HG03432 (cell line): ENCODE results near the gene PGD.
A peak's percentile ranks its signal among the peaks of the same experiment; 100 is the strongest.
"Not testable (repeated sequence)": the region's sequence is repeated elsewhere in the genome, so short reads cannot be mapped to it uniquely, and the experiment has no call there.

Experiments used
- ATAC-seq: cut with Tn5 transposase; IDR thresholded peaks from one replicate; pipeline ENCODE4 v1.9.1; 2021; ENCODE audit warnings: mild to moderate bottlenecking, moderate library complexity; ENCODE audit not compliant: unreplicated experiment

The PGD gene

DNA sequence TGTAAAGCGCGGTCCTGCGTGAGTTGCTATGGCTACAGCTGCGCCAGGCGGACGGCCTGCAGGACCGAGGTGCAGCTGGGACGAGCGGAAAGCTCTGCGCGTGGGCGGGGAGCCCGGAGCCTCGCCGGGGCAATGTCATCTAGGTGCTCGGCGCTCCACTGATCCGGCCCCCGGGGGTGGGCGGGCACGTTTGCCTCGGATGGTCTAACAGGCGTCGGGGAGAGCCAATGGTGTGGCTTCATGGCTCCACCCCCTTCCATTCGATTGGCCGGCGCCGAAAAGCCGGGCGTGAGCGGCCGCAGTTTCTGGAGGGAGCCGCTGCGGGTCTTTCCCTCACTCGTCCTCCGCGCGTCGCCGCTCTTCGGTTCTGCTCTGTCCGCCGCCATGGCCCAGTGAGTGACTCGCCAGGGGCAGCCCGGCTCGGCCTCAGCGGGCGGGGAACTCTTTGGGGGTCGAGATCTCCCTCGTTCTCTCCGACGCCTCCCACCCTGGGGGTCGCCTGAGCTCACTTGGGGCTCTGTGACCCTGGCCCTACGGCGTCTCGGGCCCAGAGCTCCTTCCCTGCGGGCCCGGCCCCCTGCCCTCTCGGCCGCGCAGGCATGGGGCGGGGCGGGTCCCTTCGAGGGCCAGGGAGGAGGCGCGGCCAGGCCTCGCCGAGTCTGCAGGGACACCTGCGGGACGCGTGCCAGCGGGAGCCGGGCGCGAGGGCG is at the start of gene PGD:
PGD (plus strand) TSS at position 331 of the 710 bp plus-strand sequence; CDS start at position 385, 54 bp downstream.
- peak; percentile 95 for ATAC-seq

GRCh38 chr1:10353282-10353681 is 45.6 kb upstream of the PGD start:
- ATAC-seq, result no peak

DNA sequence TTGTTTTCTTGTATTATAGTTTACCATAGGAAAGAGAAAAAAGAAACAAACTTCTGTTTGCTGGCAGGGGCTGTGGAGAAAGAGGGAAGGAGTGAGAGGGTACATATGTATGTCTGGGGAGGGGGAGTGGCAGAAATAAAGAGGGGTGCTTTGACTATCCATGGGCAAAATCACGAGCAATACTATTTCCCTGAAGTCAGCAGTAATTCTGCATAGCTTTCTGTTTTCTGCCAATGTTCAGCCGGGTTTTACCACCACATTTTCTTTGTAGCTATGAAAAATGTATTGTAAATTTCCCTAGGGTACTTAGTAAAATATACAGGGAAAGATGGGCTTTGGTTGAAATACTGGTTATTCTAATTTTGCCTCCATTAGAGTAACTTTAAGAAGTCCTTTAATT is 45.2 kb upstream of the PGD start:
- no peak for ATAC-seq

DNA sequence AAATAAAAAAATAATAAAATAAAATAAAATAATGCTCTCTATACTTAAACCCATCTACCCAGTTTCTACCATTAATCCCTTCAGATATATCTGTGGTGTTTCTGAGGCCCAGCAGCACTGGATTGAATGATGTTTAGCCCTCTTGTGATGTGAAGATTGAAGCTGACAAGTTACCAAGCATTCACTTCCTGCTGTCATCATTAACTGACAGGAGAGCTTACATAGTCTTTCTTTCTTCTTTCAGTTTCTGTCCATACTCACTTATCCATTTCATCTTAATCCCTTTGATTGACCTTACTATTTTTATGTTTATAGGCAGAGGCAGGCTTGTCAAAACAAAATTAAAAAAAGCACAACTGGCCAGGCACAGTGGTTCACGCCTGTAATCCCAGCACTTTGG is 38.8 kb upstream of the PGD start:
- no peak for ATAC-seq

DNA sequence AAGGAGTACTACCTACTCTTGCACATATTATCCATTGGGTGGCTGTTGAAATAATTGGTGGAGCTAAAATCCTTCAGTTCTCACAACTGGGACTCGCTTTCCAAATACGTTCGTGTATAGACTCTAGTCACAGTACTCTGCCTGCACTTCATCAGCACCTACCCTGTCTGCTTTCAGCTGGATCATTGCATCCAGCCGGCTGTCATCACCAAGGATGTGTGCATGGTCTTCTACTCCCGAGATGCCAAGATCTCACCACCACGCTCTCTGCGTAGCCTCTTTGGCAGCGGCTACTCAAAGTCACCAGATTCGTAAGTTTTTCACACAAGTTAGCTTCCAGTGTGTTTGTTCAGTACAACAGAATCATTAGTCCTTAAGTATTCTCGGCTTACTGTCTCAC is 37.3 kb upstream of the PGD start:
- ATAC-seq, result no peak

DNA sequence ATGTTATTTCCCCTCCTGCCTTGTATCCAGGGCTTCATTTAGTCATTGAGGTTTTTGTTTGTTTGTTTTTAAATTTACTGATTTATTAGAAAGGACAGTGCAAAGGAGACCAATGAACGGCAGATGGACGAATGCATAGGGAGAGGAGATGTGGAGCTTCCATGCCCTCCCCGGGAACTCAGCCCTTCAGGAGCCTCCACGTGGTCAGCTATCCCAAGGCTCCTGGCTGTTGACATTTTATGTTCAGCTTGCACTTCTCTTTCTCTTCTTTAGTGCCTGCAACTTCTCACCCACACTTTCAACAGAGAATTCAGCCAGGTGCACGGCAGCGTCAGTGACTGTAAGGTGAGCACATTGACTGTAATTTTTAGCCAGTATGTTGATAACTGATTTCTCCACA is 30.7 kb upstream of the PGD start:
- ATAC-seq, result no peak

- ATAC-seq, result no peak
Measured at GRCh38 chr1:10374442-10374860, 24.4 kb upstream of the PGD start.

- not testable (repeated sequence) for ATAC-seq
Measured at GRCh38 chr1:10377365-10378029, 21.4 kb upstream of the PGD start.

GRCh38 chr1:10378081-10378841 is 20.6 kb upstream of the PGD start:
- ATAC-seq, result no peak

GRCh38 chr1:10379101-10379620 is 19.7 kb upstream of the PGD start:
- no peak for ATAC-seq

DNA sequence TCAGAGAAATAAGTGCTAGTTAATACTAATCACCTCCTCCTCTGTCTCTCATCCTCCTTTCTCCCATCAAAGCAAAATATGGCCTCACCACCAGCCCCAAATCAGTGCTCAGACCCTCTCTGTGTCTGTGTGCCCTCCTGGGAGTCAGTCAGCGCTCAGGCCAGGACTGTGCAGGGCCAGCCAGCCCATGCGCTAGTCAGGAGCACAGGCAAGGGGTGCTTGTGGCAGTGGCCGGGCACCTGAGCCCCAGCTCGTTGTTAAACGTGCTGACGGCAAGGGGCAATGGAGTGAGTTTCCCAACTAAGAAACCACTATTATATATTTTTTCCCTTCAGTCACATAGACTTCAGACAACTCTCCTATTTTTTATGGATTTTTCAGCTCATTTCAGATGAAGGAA is 19.2 kb upstream of the PGD start:
- ATAC-seq, result no peak

- ATAC-seq, result no peak
Measured at GRCh38 chr1:10380594-10381275, 18.1 kb upstream of the PGD start.

- no peak for ATAC-seq
Measured at GRCh38 chr1:10383630-10384029, 15.2 kb upstream of the PGD start.

GRCh38 chr1:10384219-10384618 is 14.6 kb upstream of the PGD start:
- no peak for ATAC-seq

- no peak for ATAC-seq
Measured at GRCh38 chr1:10386761-10387676, 11.8 kb upstream of the PGD start.

GRCh38 chr1:10387677-10388386 is 11.0 kb upstream of the PGD start:
- no peak for ATAC-seq

DNA sequence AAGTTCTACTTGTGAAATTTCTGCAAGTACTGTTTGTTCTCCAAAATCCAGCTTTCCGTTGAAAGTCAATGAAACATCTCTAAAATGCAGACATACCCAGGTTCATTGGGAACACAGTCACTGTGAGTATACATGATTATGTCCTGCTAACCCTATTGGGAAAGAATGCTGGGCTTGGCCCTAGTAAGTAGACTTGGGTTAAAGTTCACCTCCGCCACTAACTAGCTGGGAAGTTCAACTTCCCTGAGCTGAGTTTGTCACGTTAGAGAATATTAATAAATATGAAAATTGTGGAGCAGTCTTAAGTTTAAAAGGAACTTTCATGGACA is 10.5 kb upstream of the PGD start:
- no peak for ATAC-seq

DNA sequence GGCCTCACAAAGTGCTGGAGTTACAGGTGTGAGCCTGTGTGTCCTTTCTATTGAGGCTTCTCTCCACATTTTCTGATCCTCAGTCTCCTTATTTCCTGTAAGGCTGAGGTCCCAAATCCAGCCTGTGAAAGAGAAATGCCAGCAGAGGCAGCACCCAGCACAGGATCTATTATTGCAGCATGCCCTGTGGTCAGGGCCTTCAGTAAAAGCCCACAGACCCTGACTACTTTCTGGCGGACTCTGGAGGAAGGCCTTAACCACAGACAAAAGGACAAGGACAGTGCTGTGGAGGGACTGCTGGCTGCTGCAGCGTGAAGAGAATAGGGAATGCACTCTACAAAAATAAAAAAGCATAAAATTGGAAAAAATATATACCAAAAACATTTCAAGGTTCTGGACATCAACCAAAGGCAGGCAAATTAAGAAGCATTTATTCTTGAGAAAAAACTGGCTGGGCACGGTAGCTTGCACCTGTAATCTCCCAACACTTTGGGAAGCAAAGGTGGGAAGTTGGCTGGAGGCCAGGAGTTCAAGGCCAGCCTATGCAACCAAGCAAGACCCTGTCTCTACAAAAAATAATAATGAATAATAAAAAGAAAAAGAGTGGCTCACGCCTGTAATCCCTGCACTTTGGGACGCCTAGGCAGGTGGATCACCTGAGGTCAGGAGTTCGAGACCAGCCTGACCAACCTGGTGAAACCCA is 9.4 kb upstream of the PGD start:
- no peak for ATAC-seq

DNA sequence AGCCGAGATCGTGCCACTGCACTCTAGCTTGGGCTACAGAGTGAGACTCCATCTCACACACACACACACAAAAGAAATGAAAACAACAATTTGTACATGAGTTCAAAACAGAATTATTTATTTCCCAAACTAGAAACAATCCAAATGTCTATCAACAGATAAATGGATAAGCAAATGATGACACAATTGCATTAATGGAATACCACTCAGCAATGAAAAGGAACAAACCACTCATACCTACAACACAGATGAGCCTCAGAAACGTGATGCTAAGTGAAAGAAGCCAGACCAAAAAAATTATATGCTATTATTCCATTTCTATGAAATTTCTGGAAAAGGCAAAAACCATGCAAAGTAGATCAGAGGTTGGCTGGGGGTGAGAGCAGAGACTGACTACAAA is 2.0 kb upstream of the PGD start:
- no peak for ATAC-seq
